ENCODE results near the gene ASIP. TPM values are rescaled to one million over a fixed set of nuclear protein-coding genes. Genes with fewer than 3 reads are reported as not detected.
"Not testable (repeated sequence)": the region's sequence is repeated elsewhere in the genome, so short reads cannot be mapped to it uniquely, and the experiment has no call there.

Gene ASIP
- not detected in 2 replicates for total RNA-seq (2014; rRNA removed; shearing (Covaris generic); ENCODE audit: low replicate concordance)

- H3K4me2 ChIP-seq (ENCODE audit: low read depth, low read length, poor library complexity, severe bottlenecking): no peak within 1 kb of the TSS
- no peak within 1 kb of the TSS for H3K27ac ChIP-seq (ENCODE audit: low read length)
- no peak within 1 kb of the TSS for H2AFZ ChIP-seq (ENCODE audit: low read length)
- no peaks in the 10 kb centered on the region for H3K4me1 ChIP-seq (ENCODE audit: low read length)
- H3K9me3 ChIP-seq (ENCODE audit: low read length): no peaks in the 10 kb centered on the region
- H3K9me2 ChIP-seq (replicated peaks; ENCODE audit: insufficient read depth, low read length): no peaks in the 10 kb centered on the region
- H4K20me1 ChIP-seq (ENCODE audit: insufficient read depth, low read depth, low read length): no peaks in the 10 kb centered on the region
- H3K36me3 ChIP-seq (ENCODE audit: insufficient read depth, low read length): no peaks in the 10 kb centered on the region
- no peak within 1 kb of the TSS for H3K4me3 ChIP-seq (ENCODE audit: low read length)
- H3K9ac ChIP-seq (ENCODE audit: low read length): no peak within 1 kb of the TSS
- no peak for DNase-seq
- no peaks in the 10 kb centered on the region for H3K27me3 ChIP-seq (ENCODE audit: low read length)
- no peaks in the 10 kb centered on the region for H3K79me2 ChIP-seq (ENCODE audit: low read length)
These were observed at the start of gene ASIP for GRCh38 chr20:34240693-34241615. ASIP (plus strand) TSS chr20:34241423; CDS start chr20:34260375, 18,952 bp downstream.

DNA sequence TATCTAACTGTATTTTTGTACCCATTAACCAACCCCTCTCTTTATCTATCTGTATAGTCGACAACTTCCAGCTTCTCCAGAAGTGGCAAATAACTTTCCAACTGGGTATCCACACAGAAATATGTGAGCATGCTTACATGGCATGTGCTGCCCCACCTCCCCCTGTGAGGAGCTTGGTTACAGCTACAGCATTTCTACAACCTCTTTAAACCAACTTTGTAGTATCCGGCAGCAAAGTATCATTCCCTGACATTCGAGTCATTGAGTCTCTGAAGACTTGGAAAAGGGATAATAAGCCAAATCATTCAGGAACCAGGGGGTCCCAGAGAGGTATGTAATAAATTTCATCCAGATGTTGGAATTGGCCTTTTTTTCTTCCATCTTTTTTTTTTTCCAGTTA lies 48.2 kb upstream of the ASIP start:
- Histone ChIP-seq H3K4me3 (ENCODE audit: low read length) (no peak overlapping the region), H3K27ac (ENCODE audit: low read length) (no peak overlapping the region), H4K20me1 (ENCODE audit: insufficient read depth, low read depth, low read length) (no peaks in the 10 kb centered on the region), H3K4me1 (ENCODE audit: low read length) (no peaks in the 10 kb centered on the region), H3K36me3 (ENCODE audit: insufficient read depth, low read length) (no peaks in the 10 kb centered on the region), H3K79me2 (ENCODE audit: low read length) (no peaks in the 10 kb centered on the region), H3K9me2 (replicated peaks; ENCODE audit: insufficient read depth, low read length) (no peaks in the 10 kb centered on the region), H3K4me2 (ENCODE audit: low read depth, low read length, poor library complexity, severe bottlenecking) (no peak overlapping the region), H3K9me3 (ENCODE audit: low read length) (no peaks in the 10 kb centered on the region), H3K27me3 (ENCODE audit: low read length) (no peaks in the 10 kb centered on the region), H2AFZ (ENCODE audit: low read length) (no peak overlapping the region), H3K9ac (ENCODE audit: low read length) (no peak overlapping the region)
- no peak for DNase-seq

DNA sequence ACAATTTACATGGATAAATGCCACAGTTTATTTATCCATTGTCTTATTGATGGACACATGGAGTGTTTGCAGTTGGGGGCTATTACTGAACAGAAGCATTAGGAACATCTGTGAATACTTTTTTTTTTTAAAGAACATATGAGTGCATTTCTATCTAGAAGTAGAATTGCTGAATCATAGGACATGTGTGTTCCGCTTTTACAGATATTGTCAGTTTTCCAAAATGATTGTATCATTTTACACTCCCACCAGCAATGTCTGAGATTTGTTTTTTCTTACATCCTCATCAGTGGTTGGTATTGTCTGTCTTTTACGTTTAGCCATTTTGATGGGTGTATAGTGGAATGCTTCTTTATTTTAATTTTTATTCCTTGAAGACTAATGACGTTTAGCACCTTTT lies 42.0 kb upstream of the ASIP start:
- no peak overlapping the region for H3K4me2 ChIP-seq (ENCODE audit: low read depth, low read length, poor library complexity, severe bottlenecking)
- H4K20me1 ChIP-seq (ENCODE audit: insufficient read depth, low read depth, low read length): no peaks in the 10 kb centered on the region
- H3K4me3 ChIP-seq (ENCODE audit: low read length): no peak overlapping the region
- no peaks in the 10 kb centered on the region for H3K36me3 ChIP-seq (ENCODE audit: insufficient read depth, low read length)
- no peak overlapping the region for H3K9ac ChIP-seq (ENCODE audit: low read length)
- H3K9me2 ChIP-seq (replicated peaks; ENCODE audit: insufficient read depth, low read length): no peaks in the 10 kb centered on the region
- DNase-seq: no peak
- no peak overlapping the region for H2AFZ ChIP-seq (ENCODE audit: low read length)
- no peaks in the 10 kb centered on the region for H3K9me3 ChIP-seq (ENCODE audit: low read length)
- H3K4me1 ChIP-seq (ENCODE audit: low read length): no peaks in the 10 kb centered on the region
- H3K27me3 ChIP-seq (ENCODE audit: low read length): no peaks in the 10 kb centered on the region
- no peaks in the 10 kb centered on the region for H3K79me2 ChIP-seq (ENCODE audit: low read length)
- H3K27ac ChIP-seq (ENCODE audit: low read length): no peak overlapping the region

DNA sequence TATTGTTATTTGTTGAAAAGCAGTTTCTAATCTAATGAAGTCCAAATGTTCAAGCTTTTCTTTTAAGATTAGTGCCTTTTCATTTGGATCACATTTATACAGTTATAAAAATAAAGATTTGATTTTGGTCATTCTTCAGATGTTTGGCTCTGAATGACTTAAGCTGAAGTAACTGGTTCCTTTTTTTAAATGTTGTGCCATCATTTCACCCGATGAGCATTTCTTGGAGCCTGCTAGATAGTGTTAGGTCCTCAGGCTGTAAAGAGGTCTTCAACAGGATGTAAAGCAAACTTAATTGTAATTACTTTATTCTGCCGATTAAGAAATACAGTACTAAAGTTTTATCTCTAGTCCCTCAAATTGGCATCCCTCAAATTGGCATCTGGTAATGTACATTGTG lies 41.2 kb upstream of the ASIP start:
- Histone ChIP-seq H3K27ac (ENCODE audit: low read length) (no peak overlapping the region), H3K9ac (ENCODE audit: low read length) (no peak overlapping the region), H3K36me3 (ENCODE audit: insufficient read depth, low read length) (no peaks in the 10 kb centered on the region), H2AFZ (ENCODE audit: low read length) (no peak overlapping the region), H3K4me2 (ENCODE audit: low read depth, low read length, poor library complexity, severe bottlenecking) (no peak overlapping the region), H3K79me2 (ENCODE audit: low read length) (no peaks in the 10 kb centered on the region), H3K9me3 (ENCODE audit: low read length) (no peaks in the 10 kb centered on the region), H3K4me1 (ENCODE audit: low read length) (no peaks in the 10 kb centered on the region), H3K27me3 (ENCODE audit: low read length) (no peaks in the 10 kb centered on the region), H3K9me2 (replicated peaks; ENCODE audit: insufficient read depth, low read length) (no peaks in the 10 kb centered on the region), H3K4me3 (ENCODE audit: low read length) (no peak overlapping the region), H4K20me1 (ENCODE audit: insufficient read depth, low read depth, low read length) (no peaks in the 10 kb centered on the region)
- DNase-seq: no peak

GRCh38 chr20:34201531-34201930 lies 39.7 kb upstream of the ASIP start:
- H3K79me2 ChIP-seq (ENCODE audit: low read length): no peaks in the 10 kb centered on the region
- no peaks in the 10 kb centered on the region for H4K20me1 ChIP-seq (ENCODE audit: insufficient read depth, low read depth, low read length)
- no peak overlapping the region for H3K4me2 ChIP-seq (ENCODE audit: low read depth, low read length, poor library complexity, severe bottlenecking)
- no peak overlapping the region for H2AFZ ChIP-seq (ENCODE audit: low read length)
- no peaks in the 10 kb centered on the region for H3K9me3 ChIP-seq (ENCODE audit: low read length)
- no peaks in the 10 kb centered on the region for H3K36me3 ChIP-seq (ENCODE audit: insufficient read depth, low read length)
- H3K9me2 ChIP-seq (replicated peaks; ENCODE audit: insufficient read depth, low read length): no peaks in the 10 kb centered on the region
- no peaks in the 10 kb centered on the region for H3K27me3 ChIP-seq (ENCODE audit: low read length)
- no peak for DNase-seq
- no peaks in the 10 kb centered on the region for H3K4me1 ChIP-seq (ENCODE audit: low read length)
- no peak overlapping the region for H3K4me3 ChIP-seq (ENCODE audit: low read length)
- H3K9ac ChIP-seq (ENCODE audit: low read length): no peak overlapping the region
- H3K27ac ChIP-seq (ENCODE audit: low read length): no peak overlapping the region

DNA sequence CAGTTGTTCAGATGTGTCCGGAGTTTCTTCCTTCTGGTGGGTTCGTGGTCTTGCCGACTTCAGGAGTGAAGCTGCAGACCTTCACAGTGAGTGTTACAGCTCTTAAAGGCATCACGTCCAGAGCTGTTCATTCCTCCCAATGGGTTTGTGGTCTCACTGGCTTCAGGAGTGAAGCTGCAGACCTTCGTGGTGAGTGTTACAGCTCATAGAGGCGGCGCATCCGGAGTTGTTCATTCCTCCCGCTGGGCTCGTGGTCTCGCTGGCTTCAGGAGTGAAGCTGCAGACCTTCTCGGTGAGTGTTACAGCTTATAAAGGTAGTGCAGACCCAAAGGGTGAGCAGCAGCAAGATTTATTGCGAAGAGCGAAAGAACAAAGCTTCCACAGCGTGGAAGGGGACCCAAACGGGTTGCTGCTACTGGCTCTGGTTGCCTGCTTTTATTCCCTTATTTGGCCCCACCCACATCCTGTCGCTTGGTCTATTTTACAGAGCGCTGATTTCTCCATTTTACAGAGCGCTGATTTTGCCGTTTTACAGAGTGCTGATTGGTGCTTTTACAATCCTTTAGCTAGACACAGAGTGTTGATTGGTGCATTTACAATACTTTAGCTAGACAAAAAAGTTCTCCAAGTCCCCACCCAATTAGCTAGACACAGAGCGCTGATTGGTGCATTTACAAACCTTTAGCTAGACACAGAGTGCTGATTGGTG lies 35.9 kb upstream of the ASIP start:
- not testable (repeated sequence) for DNase-seq; H3K9me2 ChIP-seq (replicated peaks; ENCODE audit: insufficient read depth, low read length); H3K4me1 ChIP-seq (ENCODE audit: low read length); H3K4me2 ChIP-seq (ENCODE audit: low read depth, low read length, poor library complexity, severe bottlenecking); H3K27me3 ChIP-seq (ENCODE audit: low read length); H3K9ac ChIP-seq (ENCODE audit: low read length); H3K9me3 ChIP-seq (ENCODE audit: low read length); H3K79me2 ChIP-seq (ENCODE audit: low read length); H4K20me1 ChIP-seq (ENCODE audit: insufficient read depth, low read depth, low read length); H3K27ac ChIP-seq (ENCODE audit: low read length); H2AFZ ChIP-seq (ENCODE audit: low read length); H3K36me3 ChIP-seq (ENCODE audit: insufficient read depth, low read length); H3K4me3 ChIP-seq (ENCODE audit: low read length)

GRCh38 chr20:34209111-34209510 lies 32.1 kb upstream of the ASIP start:
- Histone ChIP-seq H3K27me3 (ENCODE audit: low read length) (no peaks in the 10 kb centered on the region), H3K9me3 (ENCODE audit: low read length) (no peaks in the 10 kb centered on the region), H2AFZ (ENCODE audit: low read length) (no peak overlapping the region), H3K79me2 (ENCODE audit: low read length) (no peaks in the 10 kb centered on the region), H3K4me1 (ENCODE audit: low read length) (no peaks in the 10 kb centered on the region), H3K4me3 (ENCODE audit: low read length) (no peak overlapping the region), H4K20me1 (ENCODE audit: insufficient read depth, low read depth, low read length) (no peaks in the 10 kb centered on the region), H3K4me2 (ENCODE audit: low read depth, low read length, poor library complexity, severe bottlenecking) (no peak overlapping the region), H3K36me3 (ENCODE audit: insufficient read depth, low read length) (no peaks in the 10 kb centered on the region), H3K27ac (ENCODE audit: low read length) (no peak overlapping the region), H3K9me2 (replicated peaks; ENCODE audit: insufficient read depth, low read length) (no peaks in the 10 kb centered on the region), H3K9ac (ENCODE audit: low read length) (no peak overlapping the region)
- DNase-seq: no peak

DNA sequence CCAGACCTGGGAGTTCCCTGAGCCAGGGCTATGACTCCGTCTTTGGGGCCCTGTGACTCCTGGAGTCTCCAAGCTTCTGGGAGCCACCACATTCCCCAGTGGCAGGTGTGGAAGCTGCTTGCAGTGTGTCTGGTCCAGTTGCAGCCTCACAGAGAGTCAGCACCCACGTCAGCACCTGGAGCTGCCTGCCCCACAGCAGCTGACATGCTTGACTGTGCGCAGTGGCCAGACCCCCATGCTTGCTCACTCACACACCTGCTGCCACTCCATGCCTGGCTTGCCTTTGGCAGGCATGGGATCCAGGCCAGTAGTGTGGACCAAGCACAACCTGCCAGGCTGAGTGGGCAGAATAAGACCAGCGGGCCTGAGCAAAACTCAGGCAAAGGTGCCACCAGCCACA lies 31.0 kb upstream of the ASIP start:
- no peaks in the 10 kb centered on the region for H4K20me1 ChIP-seq (ENCODE audit: insufficient read depth, low read depth, low read length)
- H3K9me2 ChIP-seq (replicated peaks; ENCODE audit: insufficient read depth, low read length): no peaks in the 10 kb centered on the region
- H3K36me3 ChIP-seq (ENCODE audit: insufficient read depth, low read length): no peaks in the 10 kb centered on the region
- H3K4me2 ChIP-seq (ENCODE audit: low read depth, low read length, poor library complexity, severe bottlenecking): no peak overlapping the region
- H3K9me3 ChIP-seq (ENCODE audit: low read length): no peaks in the 10 kb centered on the region
- no peak overlapping the region for H3K27ac ChIP-seq (ENCODE audit: low read length)
- no peak overlapping the region for H3K9ac ChIP-seq (ENCODE audit: low read length)
- no peaks in the 10 kb centered on the region for H3K79me2 ChIP-seq (ENCODE audit: low read length)
- no peak overlapping the region for H2AFZ ChIP-seq (ENCODE audit: low read length)
- H3K4me1 ChIP-seq (ENCODE audit: low read length): no peaks in the 10 kb centered on the region
- no peak overlapping the region for H3K4me3 ChIP-seq (ENCODE audit: low read length)
- DNase-seq: no peak
- no peaks in the 10 kb centered on the region for H3K27me3 ChIP-seq (ENCODE audit: low read length)

Measured in Karpas-422 (cell line).